ENCODE data around the gene GATB.

GATB gene

DNA sequence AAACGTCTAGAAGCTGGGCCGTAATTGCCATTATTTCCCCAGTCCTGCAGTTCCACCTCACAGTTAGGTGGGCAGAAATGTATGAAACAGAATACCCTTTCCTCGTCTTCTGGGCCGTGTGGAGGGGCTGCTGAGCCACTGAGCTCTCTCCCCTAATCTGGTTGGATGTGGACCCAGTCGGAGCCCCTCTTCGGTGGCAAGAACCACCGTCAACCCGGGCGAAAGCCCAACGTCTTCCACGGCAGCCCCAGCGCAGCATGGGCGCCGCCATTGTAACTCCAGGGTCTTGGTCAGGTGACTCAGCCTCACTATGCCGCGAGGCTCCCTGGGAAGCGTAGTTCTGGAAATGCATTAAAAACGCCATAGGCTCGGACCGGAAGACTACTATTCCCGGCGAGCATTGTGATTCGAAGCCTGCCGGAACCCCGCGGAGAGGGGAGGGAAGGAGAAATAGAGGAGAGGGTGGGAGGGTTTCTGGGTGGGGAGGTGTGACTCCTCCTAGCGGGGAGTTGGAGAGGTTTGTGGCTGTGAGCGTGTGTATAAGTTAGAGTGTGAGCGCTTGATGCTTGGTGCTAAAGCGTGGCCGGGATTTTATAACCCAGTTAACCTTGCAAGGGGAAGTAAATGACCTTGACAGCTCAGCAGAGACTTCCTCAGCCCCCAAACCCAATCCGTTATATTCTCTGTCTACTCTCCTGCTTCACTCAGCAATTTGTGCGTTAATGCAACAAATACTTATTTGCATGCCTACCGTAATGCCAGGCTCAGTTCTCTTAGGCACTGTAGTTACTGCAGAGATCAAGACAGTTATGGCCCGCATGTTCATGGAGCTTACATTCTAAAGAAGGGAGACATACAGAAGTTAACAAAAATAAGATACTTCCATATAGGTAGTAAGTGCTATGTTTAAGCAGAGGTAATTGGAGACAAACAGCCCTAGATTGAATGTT, at the start of gene GATB:
Gene GATB (minus strand): TSS at position 296 of the 950 bp plus-strand sequence. CDS start 25 bp downstream, at position 271.
- Histone ChIP-seq H3K9ac (ENCODE audit: low read depth, low read length) (peak within 1 kb of the TSS; percentile 86), H3K9me3 (ENCODE audit: control insufficient read depth, insufficient read depth, low read length) (no peaks in the 10 kb centered on the region), H3K36me3 (ENCODE audit: insufficient read depth, low read length) (no peaks in the 10 kb centered on the region), H3K4me1 (ENCODE audit: insufficient read depth, low read length) (no peaks in the 10 kb centered on the region)

DNA sequence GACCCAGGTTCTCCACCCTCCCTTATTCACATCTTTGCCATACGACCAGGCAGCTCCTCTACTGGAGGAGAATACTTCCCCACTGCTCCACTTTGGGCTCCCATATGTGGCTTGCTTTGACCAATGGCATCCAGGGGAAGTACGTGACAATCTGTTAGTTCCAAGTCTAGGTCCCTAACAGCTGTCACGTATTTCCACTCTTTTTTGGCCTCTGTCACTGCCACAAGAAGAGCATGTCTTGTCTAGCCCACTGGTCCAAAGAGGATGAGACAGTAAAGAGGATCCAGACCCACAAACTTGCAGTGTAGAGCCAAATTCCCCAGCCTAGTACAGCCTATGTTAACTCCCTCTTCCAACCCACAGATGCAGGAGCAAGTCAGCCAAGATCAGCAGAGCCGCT, 49.7 kb upstream of the GATB start:
- H3K9me3 ChIP-seq (ENCODE audit: control insufficient read depth, insufficient read depth, low read length), result no peaks in the 10 kb centered on the region; the same call in 1 of the 2 replicates
- H3K4me1 ChIP-seq (ENCODE audit: insufficient read depth, low read length), result peaks cover 20% of the 10 kb centered on the region; the same call in 1 of the 2 replicates
- H3K9ac ChIP-seq (ENCODE audit: low read depth, low read length), result no peak overlapping the region
- H3K36me3 ChIP-seq (ENCODE audit: insufficient read depth, low read length), result no peaks in the 10 kb centered on the region

GRCh38 chr4:151809716-151810115, 48.9 kb upstream of the GATB start:
- peaks cover 20% of the 10 kb centered on the region; the same call in 1 of the 2 replicates for H3K4me1 ChIP-seq (ENCODE audit: insufficient read depth, low read length)
- no peaks in the 10 kb centered on the region; the same call in 1 of the 2 replicates for H3K9me3 ChIP-seq (ENCODE audit: control insufficient read depth, insufficient read depth, low read length)
- no peaks in the 10 kb centered on the region for H3K36me3 ChIP-seq (ENCODE audit: insufficient read depth, low read length)
- H3K9ac ChIP-seq (ENCODE audit: low read depth, low read length), result no peak overlapping the region

- Histone ChIP-seq H3K9me3 (ENCODE audit: control insufficient read depth, insufficient read depth, low read length) (no peaks in the 10 kb centered on the region; the same call in 1 of the 2 replicates), H3K9ac (ENCODE audit: low read depth, low read length) (no peak overlapping the region), H3K36me3 (ENCODE audit: insufficient read depth, low read length) (no peaks in the 10 kb centered on the region), H3K4me1 (ENCODE audit: insufficient read depth, low read length) (peaks cover 20% of the 10 kb centered on the region; the same call in 1 of the 2 replicates)
Observed at GRCh38 chr4:151808542-151808941, 47.7 kb upstream of the GATB start.

- peaks cover 20% of the 10 kb centered on the region; the same call in 1 of the 2 replicates for H3K4me1 ChIP-seq (ENCODE audit: insufficient read depth, low read length)
- no peaks in the 10 kb centered on the region for H3K36me3 ChIP-seq (ENCODE audit: insufficient read depth, low read length)
- H3K9ac ChIP-seq (ENCODE audit: low read depth, low read length), result no peak overlapping the region
- no peaks in the 10 kb centered on the region; the same call in 1 of the 2 replicates for H3K9me3 ChIP-seq (ENCODE audit: control insufficient read depth, insufficient read depth, low read length)
Observed at GRCh38 chr4:151808120-151808529, 47.3 kb upstream of the GATB start.

DNA sequence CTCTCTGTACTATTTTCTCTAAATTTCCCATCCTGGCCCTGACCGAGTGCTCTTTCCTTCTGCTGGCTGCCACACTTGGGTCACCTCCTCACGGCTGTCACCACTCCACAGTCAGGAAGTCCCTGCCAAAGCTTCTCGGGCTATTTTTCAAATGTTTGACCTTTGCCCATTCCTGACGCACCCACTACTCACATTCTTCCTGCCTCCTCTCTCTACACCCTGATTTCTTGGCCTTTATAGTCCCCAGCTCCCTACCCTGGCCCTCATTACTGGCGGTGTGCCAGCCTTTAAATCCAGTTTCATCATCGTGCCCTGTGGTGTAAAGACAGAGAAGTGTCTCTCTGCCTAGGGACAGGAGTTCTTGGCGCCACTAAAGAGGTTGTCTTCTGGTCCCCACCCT, 46.4 kb upstream of the GATB start:
- no peak overlapping the region for H3K9ac ChIP-seq (ENCODE audit: low read depth, low read length)
- H3K4me1 ChIP-seq (ENCODE audit: insufficient read depth, low read length), result peaks cover 16% of the 10 kb centered on the region; the same call in 1 of the 2 replicates
- H3K36me3 ChIP-seq (ENCODE audit: insufficient read depth, low read length), result no peaks in the 10 kb centered on the region
- no peaks in the 10 kb centered on the region; the same call in 1 of the 2 replicates for H3K9me3 ChIP-seq (ENCODE audit: control insufficient read depth, insufficient read depth, low read length)

DNA sequence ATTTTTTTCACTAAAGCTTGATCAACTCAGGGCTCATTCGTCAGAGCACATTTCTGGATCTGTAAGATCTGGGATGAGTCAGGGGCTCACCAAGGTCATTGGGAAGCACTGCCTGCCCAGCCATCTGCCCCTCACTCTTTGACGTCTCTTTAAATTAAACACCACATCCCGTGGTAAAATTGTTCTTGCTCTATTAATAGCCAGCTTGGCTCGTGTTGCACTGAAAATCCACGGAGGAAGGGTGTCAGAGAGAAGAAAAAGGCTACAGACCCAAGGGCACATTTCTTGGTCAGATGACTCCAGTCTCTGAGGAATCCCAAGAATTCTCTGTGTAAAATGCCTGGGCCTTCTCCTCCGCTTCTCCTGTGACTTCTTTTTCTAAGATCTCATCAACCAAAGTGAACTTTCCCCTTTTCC, 45.7 kb upstream of the GATB start:
- no peaks in the 10 kb centered on the region for H3K36me3 ChIP-seq (ENCODE audit: insufficient read depth, low read length)
- H3K9me3 ChIP-seq (ENCODE audit: control insufficient read depth, insufficient read depth, low read length), result no peaks in the 10 kb centered on the region; the same call in 1 of the 2 replicates
- no peak overlapping the region for H3K9ac ChIP-seq (ENCODE audit: low read depth, low read length)
- peaks cover 12% of the 10 kb centered on the region; the same call in 1 of the 2 replicates for H3K4me1 ChIP-seq (ENCODE audit: insufficient read depth, low read length)

GRCh38 chr4:151804821-151805220, 44.0 kb upstream of the GATB start:
- Histone ChIP-seq H3K36me3 (ENCODE audit: insufficient read depth, low read length) (no peaks in the 10 kb centered on the region), H3K9ac (ENCODE audit: low read depth, low read length) (no peak overlapping the region), H3K9me3 (ENCODE audit: control insufficient read depth, insufficient read depth, low read length) (no peaks in the 10 kb centered on the region), H3K4me1 (ENCODE audit: insufficient read depth, low read length) (peaks cover 5% of the 10 kb centered on the region)

DNA sequence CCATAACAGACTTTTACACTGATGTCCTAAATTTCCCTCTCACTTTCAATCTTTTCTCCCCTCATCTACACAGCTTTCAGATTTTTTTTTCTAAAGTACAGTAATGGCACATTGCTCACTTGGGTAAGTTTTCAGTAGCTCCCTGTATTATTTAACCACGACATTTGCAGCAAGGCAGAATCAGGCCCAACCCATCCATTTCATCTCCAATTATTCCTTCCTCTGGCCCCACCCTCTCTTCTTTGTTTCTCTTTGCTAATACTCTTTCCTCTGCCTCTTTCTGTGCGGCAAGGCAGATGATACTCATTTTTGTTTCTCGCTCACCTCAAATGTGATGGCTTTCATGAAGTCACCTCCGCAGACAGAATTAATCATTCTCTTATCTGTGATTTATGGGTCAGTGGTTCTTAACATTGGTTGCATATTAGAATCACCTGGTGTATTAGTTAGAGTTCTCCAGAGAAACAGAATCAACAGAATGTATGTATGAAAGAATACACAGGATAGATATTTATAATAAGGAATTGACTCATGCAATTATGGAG, 43.4 kb upstream of the GATB start:
- Histone ChIP-seq H3K36me3 (ENCODE audit: insufficient read depth, low read length) (no peaks in the 10 kb centered on the region), H3K9me3 (ENCODE audit: control insufficient read depth, insufficient read depth, low read length) (no peaks in the 10 kb centered on the region), H3K9ac (ENCODE audit: low read depth, low read length) (no peak overlapping the region), H3K4me1 (ENCODE audit: insufficient read depth, low read length) (peaks cover 12% of the 10 kb centered on the region)

DNA sequence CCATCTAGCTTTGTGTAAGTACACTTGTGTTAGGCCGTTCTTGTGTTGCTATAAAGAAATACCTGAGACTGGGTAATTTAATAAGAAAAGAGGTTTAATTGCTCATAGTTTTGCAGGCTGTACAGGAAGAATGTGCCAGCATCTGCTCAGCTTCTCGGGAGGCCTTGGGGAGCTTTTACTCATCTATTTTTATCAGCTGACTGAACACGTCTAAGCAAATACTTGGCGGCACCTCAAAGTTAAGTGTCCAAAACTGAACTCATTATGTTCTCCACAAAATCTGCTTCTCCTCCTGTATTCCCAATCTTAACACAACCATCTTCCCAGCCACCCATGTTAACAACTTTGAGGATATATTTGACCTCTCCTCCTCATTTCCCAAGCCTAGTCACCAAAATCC, 42.4 kb upstream of the GATB start:
- Histone ChIP-seq H3K9me3 (ENCODE audit: control insufficient read depth, insufficient read depth, low read length) (no peaks in the 10 kb centered on the region), H3K36me3 (ENCODE audit: insufficient read depth, low read length) (no peaks in the 10 kb centered on the region), H3K9ac (ENCODE audit: low read depth, low read length) (no peak overlapping the region), H3K4me1 (ENCODE audit: insufficient read depth, low read length) (peaks cover 17% of the 10 kb centered on the region)

GRCh38 chr4:151801547-151802516, 41.0 kb upstream of the GATB start:
- H3K9me3 ChIP-seq (ENCODE audit: control insufficient read depth, insufficient read depth, low read length), result no peaks in the 10 kb centered on the region
- H3K36me3 ChIP-seq (ENCODE audit: insufficient read depth, low read length), result no peaks in the 10 kb centered on the region
- H3K4me1 ChIP-seq (ENCODE audit: insufficient read depth, low read length), result peaks cover 17% of the 10 kb centered on the region
- H3K9ac ChIP-seq (ENCODE audit: low read depth, low read length), result no peak overlapping the region

GRCh38 chr4:151799417-151800012, 38.7 kb upstream of the GATB start:
- Histone ChIP-seq H3K36me3 (ENCODE audit: insufficient read depth, low read length) (no peaks in the 10 kb centered on the region), H3K9ac (ENCODE audit: low read depth, low read length) (no peak overlapping the region), H3K9me3 (ENCODE audit: control insufficient read depth, insufficient read depth, low read length) (no peaks in the 10 kb centered on the region), H3K4me1 (ENCODE audit: insufficient read depth, low read length) (peaks cover 17% of the 10 kb centered on the region)

DNA sequence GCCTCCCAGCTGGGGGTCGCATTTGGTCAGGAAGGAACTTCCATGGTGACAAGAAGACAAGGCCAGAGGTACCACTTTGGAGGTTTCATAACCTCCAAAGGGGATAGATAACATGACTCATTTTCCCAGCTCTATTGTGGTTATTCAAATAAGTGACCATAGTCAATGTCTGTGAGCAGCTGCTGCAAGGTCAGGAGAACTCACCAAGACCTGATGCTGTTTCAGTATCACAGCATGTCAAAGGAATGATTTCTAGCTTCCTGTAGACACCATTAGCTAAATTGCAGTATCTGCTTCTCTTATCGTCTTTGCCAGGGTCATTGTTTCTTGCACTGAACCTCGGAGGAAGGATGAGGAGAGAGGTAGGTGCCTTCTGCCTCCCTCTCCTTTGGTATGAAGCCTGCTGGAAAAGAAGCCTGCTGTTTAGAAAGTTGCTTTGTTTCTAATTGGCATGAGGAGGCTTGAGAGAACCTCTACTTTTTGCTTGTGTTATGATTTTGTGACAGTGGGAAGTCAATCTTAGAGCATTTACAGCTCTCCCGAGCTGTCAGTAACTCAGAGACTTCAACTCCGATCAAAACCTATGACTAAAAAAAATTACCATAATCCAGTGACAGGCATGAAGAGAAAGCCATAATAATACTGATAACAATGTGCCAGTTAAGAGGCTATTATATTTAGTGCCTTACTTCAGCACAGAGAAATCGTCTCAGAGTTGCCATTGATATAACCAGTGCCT, 38.0 kb upstream of the GATB start:
- Histone ChIP-seq H3K36me3 (ENCODE audit: insufficient read depth, low read length) (no peaks in the 10 kb centered on the region), H3K9ac (ENCODE audit: low read depth, low read length) (no peak overlapping the region), H3K4me1 (ENCODE audit: insufficient read depth, low read length) (peaks cover 17% of the 10 kb centered on the region), H3K9me3 (ENCODE audit: control insufficient read depth, insufficient read depth, low read length) (no peaks in the 10 kb centered on the region)
